Measurements from ENCODE around the gene TNKS1BP1. TPM values are rescaled to one million over a fixed set of nuclear protein-coding genes. Genes with fewer than 3 reads are reported as not detected.

The TNKS1BP1 gene
- total and polyA plus RNA-seq, 7 donors = 26.4 to 133 (median 43.8) TPM

- H3K27ac ChIP-seq = peak overlapping the region in 1 of 4 donors; percentile 41
- TF ChIP-seq POLR2A (IDR thresholded peaks at IDR 0.05) (no peak), EP300 (IDR thresholded peaks at IDR 0.05) (no peak), CTCF (IDR thresholded peaks at IDR 0.05) (no peak), POLR2AphosphoS5 (IDR thresholded peaks at IDR 0.05) (no peak)
- WGBS, 2 donors = 91 to 92% methylated on average over 17 of the region's 17 CpGs
- peaks cover 0 to 27% (median 15%) of the 10 kb centered on the region in 4 donors for H3K4me1 ChIP-seq
- peaks cover 39 to 50% (median 43%) of the 10 kb centered on the region in 4 donors for H3K36me3 ChIP-seq
- peak; percentile 43 for DNase-seq
- H3K27me3 ChIP-seq = no peaks in the 10 kb centered on the region
- H3K4me3 ChIP-seq = no peak overlapping the region
- peaks cover 3 to 9% (median 7%) of the 10 kb centered on the region in 4 donors for H3K9me3 ChIP-seq
- intact Hi-C loops (cut with DNase I) = no loop called here
These were observed 21.3 kb downstream of the TNKS1BP1 start for GRCh38 chr11:57303280-57303989.

- intact Hi-C loops (cut with DNase I) = no loop called here
- WGBS, 2 donors = 95 to 96% methylated on average over 15 of the region's 15 CpGs
- peaks cover 39 to 53% (median 47%) of the 10 kb centered on the region in 4 donors for H3K36me3 ChIP-seq
These were observed 22.3 kb downstream of the TNKS1BP1 start for GRCh38 chr11:57302489-57302888.

GRCh38 chr11:57301711-57302423 is 22.9 kb downstream of the TNKS1BP1 start:
- Histone ChIP-seq H3K4me3 (no peak overlapping the region), H3K27ac (no peak overlapping the region), H3K27me3 (no peaks in the 10 kb centered on the region), H3K9me3 (peaks cover 3 to 11% (median 7%) of the 10 kb centered on the region in 4 donors), H3K4me1 (peaks cover 0 to 22% (median 10%) of the 10 kb centered on the region in 4 donors), H3K36me3 (peaks cover 39 to 54% (median 47%) of the 10 kb centered on the region in 4 donors)
- intact Hi-C loops (cut with DNase I) = no loop called here
- no peak for DNase-seq
- TF ChIP-seq POLR2A (IDR thresholded peaks at IDR 0.05) = no peak
- 97 to 98% methylated on average over 27 of the region's 27 CpGs for WGBS, 2 donors

More at GRCh38 chr11:57302489-57302888, 22.3 kb downstream of the TNKS1BP1 start:
- peaks cover 0 to 27% (median 12%) of the 10 kb centered on the region in 4 donors for H3K4me1 ChIP-seq
- no peak overlapping the region for H3K27ac ChIP-seq
- DNase-seq = peak; percentile 61
- no peaks in the 10 kb centered on the region for H3K27me3 ChIP-seq
- H3K9me3 ChIP-seq = peaks cover 3 to 11% (median 7%) of the 10 kb centered on the region in 4 donors
- no peak overlapping the region for H3K4me3 ChIP-seq
- TF ChIP-seq POLR2AphosphoS5 (IDR thresholded peaks at IDR 0.05) = no peak
- TF ChIP-seq EP300 (IDR thresholded peaks at IDR 0.05) = no peak

- no peak for DNase-seq
- intact Hi-C loops (cut with DNase I) = no loop called here
- Histone ChIP-seq H3K27ac (no peak overlapping the region), H3K27me3 (no peaks in the 10 kb centered on the region), H3K4me1 (peaks cover 0 to 15% (median 7%) of the 10 kb centered on the region in 4 donors), H3K36me3 (peaks cover 39 to 54% (median 47%) of the 10 kb centered on the region in 4 donors), H3K9me3 (peaks cover 3 to 11% (median 7%) of the 10 kb centered on the region in 4 donors), H3K4me3 (no peak overlapping the region)
- WGBS, 2 donors = 97 to 98% methylated on average over 10 of the region's 10 CpGs
- no peak for TF ChIP-seq EP300 (IDR thresholded peaks at IDR 0.05)
- no peak for TF ChIP-seq POLR2A (IDR thresholded peaks at IDR 0.05)
- TF ChIP-seq POLR2AphosphoS5 (IDR thresholded peaks at IDR 0.05) = no peak
- TF ChIP-seq CTCF (IDR thresholded peaks at IDR 0.05) = no peak
These were observed 24.0 kb downstream of the TNKS1BP1 start for GRCh38 chr11:57300785-57301184.

- WGBS, 2 donors = 94 to 98% methylated on average over 5 of the region's 5 CpGs
- Histone ChIP-seq H3K4me1 (peaks cover 0 to 6% (median 2%) of the 10 kb centered on the region in 4 donors), H3K27ac (no peak overlapping the region), H3K4me3 (no peak overlapping the region), H3K36me3 (peaks cover 39 to 54% (median 47%) of the 10 kb centered on the region in 4 donors), H3K9me3 (peaks cover 3 to 11% (median 7%) of the 10 kb centered on the region in 4 donors), H3K27me3 (no peaks in the 10 kb centered on the region)
- intact Hi-C loops (cut with DNase I) = no loop called here
- no peak for TF ChIP-seq EP300 (IDR thresholded peaks at IDR 0.05)
- TF ChIP-seq POLR2AphosphoS5 (IDR thresholded peaks at IDR 0.05) = no peak
- TF ChIP-seq POLR2A (IDR thresholded peaks at IDR 0.05) = no peak
- no peak for TF ChIP-seq CTCF (IDR thresholded peaks at IDR 0.05)
- no peak for DNase-seq
These were observed 25.5 kb downstream of the TNKS1BP1 start for GRCh38 chr11:57299150-57299737.
